H1 (cell line): ENCODE data around the gene COA3. TPM values are rescaled to one million over a fixed set of nuclear protein-coding genes. Genes with fewer than 3 reads are reported as not detected.

Experiments
- ASH2L ChIP-seq: fragments of 200-600, 300-600 bp; sonication (generic); IDR thresholded peaks from one replicate; pipeline ENCODE4 v1.7.1; 2017; ENCODE audit warnings: low read length
- EP300 ChIP-seq, 2 experiments: IDR thresholded peaks; 1 replicate in 1 of 2; 2 replicates in 1 of 2; pipeline ENCODE4 v1.6.1; 2011 to 2012; ENCODE audit warnings: low read depth in 2 of 2, low read length in 2 of 2, mild to moderate bottlenecking in 2 of 2, borderline replicate concordance in 1 of 2, inconsistent platforms in 1 of 2, moderate library complexity in 1 of 2
- NANOG ChIP-seq: IDR thresholded peaks from 2 replicates; pipeline ENCODE4 v1.6.1; 2011; ENCODE audit warnings: low read length, low read depth, mild to moderate bottlenecking, inconsistent platforms; ENCODE audit not compliant: insufficient read depth, poor library complexity, severe bottlenecking
- RBBP5 ChIP-seq: IDR thresholded peaks from 2 replicates; pipeline ENCODE4 v1.7.1; 2012; ENCODE audit warnings: low read depth, mild to moderate bottlenecking, inconsistent platforms, low read length, moderate library complexity, borderline replicate concordance
- polyA plus RNA-seq, 7 experiments: library from polyadenylated mRNA; depleted of rRNA in 3 of 7; stranded (reverse) in 5 of 7; unstranded in 2 of 7; fragments of >200 nt in 5 of 7; fragments of 200-250 nt in 2 of 7; gene quantifications; 1 replicate in 5 of 7; 2 replicates in 1 of 7; 4 replicates in 1 of 7; pipeline versions ENCODE4 v1.2.1 to v1.2.3, GENCODE V29; 2011 to 2013; ENCODE audit warnings: missing spikeins in 2 of 7, mixed read lengths in 2 of 7
- total RNA-seq: library from RNA; stranded (reverse); fragmentation: NEBNext Ultra II Directional; extraction: Animal tissue kit (Norgen Biotek cat#: 25700); gene quantifications from 2 replicates; pipeline ENCODE4 v1.2.1, GENCODE V29; 2021

Gene COA3
- total and polyA plus RNA-seq, 2 of the 8 experiments (the other 6 are each of a cell fraction or from before 2014, with no cell fraction given), result 68.4 to 143 TPM

GRCh38 chr17:42748908-42749798, 49.4 kb downstream of the COA3 start (continued):
- TF ChIP-seq RBBP5 (no peak), ASH2L (no peak), NANOG (no peak), EP300 (IDR thresholded peaks at IDR 0.05; ENCODE audit: borderline replicate concordance in 1 of 2, low read depth in 2 of 2, low read length in 2 of 2) (no peak)
